Activated CD8-positive, alpha-beta memory T cell treated with anti-CD3 and anti-CD28 coated beads, Interleukin-2, amount 50 U/mL, for 48 hours (primary cell): ENCODE data around the gene TNNT1.
"Not testable (repeated sequence)": the region's sequence is repeated elsewhere in the genome, so short reads cannot be mapped to it uniquely, and the experiment has no call there.

ENCODE experiments used
- DNase-seq: peaks from one replicate; pipeline ENCODE4 v3.0.0-alpha.2; 2020

TNNT1 gene

GRCh38 chr19:55166530-55167268 is 17.7 kb upstream of the TNNT1 start, which contains the start of gene DNAAF3:
Gene DNAAF3, minus strand, starts transcription at chr19:55166613. Its CDS starts 200 bp downstream, at chr19:55166413.
- peak; percentile 95 for DNase-seq

DNA sequence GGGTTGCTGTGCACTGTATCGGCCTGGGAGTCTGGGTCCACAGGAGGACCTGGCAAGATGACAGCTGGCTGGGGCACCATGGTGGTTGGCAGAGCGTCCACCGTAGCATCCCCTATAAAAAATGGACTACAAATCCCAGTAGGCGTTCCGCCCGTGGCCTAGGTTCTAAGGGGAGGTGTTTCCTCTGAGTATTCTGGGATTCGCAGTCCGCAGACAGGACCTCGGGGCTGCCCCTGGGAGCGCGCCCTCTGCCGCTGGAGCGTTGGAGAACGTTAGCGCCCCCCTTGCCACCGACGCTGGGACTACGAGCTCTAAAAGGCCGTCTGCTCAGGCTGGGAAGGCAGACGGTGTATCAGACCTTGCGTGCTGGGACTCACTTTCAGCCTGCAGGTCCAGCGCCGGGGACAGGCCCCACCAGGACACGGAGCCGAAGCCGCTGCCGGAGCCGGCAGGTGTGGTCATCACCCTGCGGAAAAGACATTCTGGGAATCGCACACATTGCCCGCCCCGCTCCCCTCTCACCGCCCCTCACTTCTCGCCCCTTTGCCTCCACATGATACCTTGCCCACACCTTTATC is 17.0 kb upstream of the TNNT1 start:
- peak; percentile 77 for DNase-seq

DNA sequence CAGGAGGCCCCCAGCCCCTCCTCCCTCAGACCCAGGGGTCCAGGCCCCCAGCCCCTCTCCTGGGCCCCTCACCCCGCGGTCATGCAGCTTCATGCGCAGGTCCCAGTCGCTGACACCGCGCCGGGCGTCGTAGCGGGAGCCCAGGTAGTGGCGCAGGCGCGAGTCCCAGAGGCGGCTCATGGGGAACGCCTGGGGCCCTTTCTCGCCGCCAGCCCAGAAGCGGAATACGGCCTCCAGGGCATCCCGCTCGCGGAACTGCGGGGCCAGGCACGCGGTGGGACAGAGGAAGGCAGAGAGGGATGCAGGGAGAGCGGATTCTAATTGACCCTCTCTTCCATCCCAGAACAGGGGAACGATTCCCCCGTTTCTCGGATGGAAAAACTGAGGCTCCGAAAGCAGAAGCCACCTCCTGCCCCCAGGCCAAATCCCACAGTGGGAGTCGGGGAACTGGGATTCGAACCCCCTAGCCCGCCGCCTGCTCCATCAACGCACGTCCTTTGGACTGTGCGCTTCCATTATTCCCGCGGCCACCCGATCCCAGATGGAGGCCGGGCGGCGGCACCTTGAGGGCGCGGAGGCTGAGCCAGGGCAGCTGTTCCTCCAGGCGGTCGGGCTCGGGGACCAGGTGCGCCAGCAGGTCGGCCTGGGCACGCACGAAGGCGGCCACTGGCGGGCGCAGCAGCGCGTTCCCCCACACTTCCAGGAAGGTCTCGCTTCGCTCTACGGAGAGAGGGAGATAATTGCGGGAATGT is 12.7 kb upstream of the TNNT1 start:
- no peak for DNase-seq

DNA sequence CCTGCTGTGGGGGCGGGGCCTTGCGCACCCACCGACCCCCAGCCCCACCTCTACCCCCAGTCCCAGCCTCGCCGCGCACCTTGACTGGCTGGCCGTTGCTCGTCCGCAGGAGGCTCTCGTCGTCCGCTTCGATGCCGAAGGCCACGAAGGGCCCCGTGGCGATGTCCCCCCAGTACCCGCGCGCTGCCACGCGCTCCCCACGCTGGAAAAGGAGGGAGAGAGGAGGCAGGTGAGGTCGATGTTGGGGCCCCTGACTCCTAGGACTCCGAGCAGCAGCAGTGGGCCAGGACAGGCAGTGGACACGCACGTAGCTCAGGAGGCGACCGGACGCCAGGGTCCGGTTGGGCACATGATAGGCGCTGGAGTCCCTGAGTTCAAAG is 12.0 kb upstream of the TNNT1 start:
- DNase-seq, result no peak

GRCh38 chr19:55160128-55160985 is 11.4 kb upstream of the TNNT1 start:
- DNase-seq, result peak; percentile 96

DNA sequence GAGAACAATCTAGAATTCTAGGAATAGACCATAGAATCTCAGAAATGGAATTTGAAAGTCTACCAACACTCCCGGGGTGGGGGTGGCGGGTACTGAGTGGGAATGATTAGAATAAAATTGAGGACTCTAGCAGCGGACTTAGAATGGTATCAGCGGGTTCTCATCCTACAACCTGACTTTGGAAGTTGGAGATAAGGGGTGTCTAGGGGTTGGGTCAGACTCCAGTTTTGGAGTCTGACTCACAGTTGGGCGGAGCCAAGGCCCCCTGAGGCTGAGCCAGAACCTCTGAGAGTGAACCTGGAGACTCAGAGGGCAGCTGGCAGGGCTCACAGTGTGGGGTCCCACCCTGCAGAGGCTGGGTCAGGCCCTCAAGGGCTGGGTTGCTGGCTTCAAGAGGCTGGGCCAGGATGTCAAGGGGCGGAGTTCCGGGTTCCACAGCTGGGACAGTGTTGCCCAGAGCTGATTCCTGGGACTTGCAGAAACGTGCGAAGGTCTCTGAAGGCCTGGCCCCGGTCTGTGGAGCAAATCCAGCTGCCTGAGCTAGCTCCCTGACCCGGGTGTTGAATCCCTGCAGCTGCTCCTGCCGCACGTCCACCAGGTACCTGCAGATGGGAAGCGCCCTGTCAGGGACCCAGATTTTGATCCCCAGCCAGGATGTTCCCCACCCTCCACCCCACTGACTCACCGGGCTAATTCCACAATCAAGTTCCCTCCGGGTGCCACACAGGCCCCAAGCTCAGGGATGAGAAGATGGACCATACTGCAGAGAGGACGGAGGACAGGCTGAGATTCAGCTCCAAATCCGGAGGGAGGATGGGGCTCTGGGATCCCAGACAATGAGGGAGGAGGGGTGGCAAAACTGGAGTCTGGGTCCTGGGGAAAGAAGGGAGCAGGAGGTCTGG is 10.1 kb upstream of the TNNT1 start:
- no peak for DNase-seq

GRCh38 chr19:55158423-55158822 is 9.4 kb upstream of the TNNT1 start:
- no peak for DNase-seq

GRCh38 chr19:55157064-55157908 is 8.3 kb upstream of the TNNT1 start, which contains the start of gene TNNI3:
Gene TNNI3, minus strand, starts transcription at chr19:55157732. Its CDS starts 143 bp downstream, at chr19:55157589.
- no peak for DNase-seq

DNA sequence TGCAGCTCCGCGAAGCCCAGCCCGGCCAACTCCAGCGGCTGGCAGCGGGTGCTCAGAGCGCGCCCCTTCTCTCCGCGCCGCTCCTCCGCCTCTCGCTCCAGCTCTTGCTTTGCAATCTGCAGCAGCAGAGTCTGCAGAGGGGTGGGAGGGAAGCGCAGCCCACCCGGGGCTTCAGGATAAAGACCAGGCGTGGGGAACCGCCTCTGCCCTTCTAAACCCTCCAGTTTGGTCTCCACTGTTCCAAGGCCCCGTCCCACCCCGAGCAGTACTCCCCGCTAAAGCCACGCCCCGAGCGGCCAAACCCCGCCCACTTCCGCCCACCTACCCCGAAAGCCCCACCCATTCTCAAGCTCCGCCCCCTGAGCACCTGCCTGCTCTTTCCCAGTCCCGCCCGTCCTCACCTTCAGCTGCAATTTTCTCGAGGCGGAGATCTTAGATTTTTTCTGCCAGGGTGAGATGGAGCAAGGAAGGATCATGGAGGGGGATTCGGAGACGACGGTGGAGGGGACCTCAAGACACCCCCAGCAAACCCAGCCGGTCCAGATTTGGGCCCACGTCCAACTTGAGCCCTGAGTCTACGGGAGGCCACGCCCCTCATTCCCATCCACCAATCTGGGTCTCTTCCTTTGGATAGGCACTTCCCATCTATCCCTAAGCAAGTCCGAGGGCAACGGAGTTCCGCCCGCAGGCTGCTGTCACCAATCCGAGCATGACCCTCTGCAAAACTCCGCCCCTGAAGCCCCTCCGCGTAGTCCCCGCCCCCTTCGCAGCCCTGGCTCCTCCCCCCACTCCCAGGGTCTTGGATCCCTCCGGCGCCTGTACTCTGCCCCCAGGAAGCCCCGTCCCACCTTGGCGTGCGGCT is 7.4 kb upstream of the TNNT1 start:
- DNase-seq, result peak; percentile 85

- not testable (repeated sequence) for DNase-seq
Observed at GRCh38 chr19:55155784-55156183, 6.8 kb upstream of the TNNT1 start.

GRCh38 chr19:55153652-55154264 is 4.8 kb upstream of the TNNT1 start:
- DNase-seq, result no peak

- DNase-seq, result no peak
Observed at GRCh38 chr19:55152017-55152416, 3.0 kb upstream of the TNNT1 start.

DNA sequence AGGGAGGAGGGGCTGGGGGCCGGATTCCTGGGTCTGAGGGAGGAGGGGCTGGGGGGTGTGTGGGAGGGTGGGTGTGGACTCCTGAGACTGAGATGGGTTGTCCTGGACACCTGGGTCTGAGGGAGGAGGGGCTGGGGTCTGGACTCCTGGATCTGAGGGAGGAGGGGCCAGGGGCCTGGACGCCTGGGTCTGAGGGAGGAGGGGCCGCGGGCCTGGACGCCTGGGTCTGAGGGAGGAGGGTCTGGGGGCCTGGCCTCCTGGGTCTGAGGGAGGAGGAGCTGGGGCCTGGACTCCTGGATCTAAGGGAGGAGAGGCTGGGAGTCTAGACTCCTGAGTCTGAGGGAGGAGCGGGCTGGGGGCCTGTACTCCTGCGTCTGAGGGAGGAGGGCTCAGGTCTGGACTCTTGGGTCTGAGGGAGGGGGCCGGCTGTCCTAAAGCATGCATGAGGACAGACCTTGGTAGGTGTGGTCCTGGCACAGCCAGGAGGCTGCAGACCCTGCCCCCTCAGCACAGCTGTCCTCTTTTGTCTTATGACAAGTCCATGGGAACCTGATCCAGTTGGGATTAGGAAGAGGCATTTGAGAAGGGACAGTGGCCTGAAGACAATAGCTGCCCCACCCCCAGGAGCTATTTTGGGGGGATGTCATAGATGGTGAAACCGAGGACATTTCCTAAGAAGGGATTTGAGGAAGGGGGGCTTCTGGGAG is 1.3 kb downstream of the TNNT1 start:
- DNase-seq, result no peak

GRCh38 chr19:55146705-55147273 is 2.2 kb downstream of the TNNT1 start:
- DNase-seq, result no peak

GRCh38 chr19:55146078-55146704 is 2.8 kb downstream of the TNNT1 start:
- DNase-seq, result no peak

GRCh38 chr19:55145232-55145631 is 3.8 kb downstream of the TNNT1 start:
- DNase-seq, result no peak

GRCh38 chr19:55141696-55142095 is 7.3 kb downstream of the TNNT1 start:
- no peak for DNase-seq

GRCh38 chr19:55137915-55138314 is 11.1 kb downstream of the TNNT1 start:
- no peak for DNase-seq
